GM10266 (cell line): ENCODE results near the gene PDE11A.

Experiments
- DNase-seq: peaks from one replicate; pipeline ENCODE4 v3.0.0; 2012; ENCODE audit errors: extremely low spot score
- CTCF ChIP-seq: IDR thresholded peaks from 2 replicates; pipeline ENCODE4 v1.5.1; 2012; ENCODE audit warnings: mild to moderate bottlenecking, low read depth; ENCODE audit not compliant: control insufficient read depth, insufficient read depth; ENCODE audit errors: missing control alignments

PDE11A gene

GRCh38 chr2:178008636-178009289 is 63.8 kb downstream of the PDE11A start:
- TF ChIP-seq CTCF = no peak
- no peak for DNase-seq

- no peak for TF ChIP-seq CTCF
- no peak for DNase-seq
Measured at GRCh38 chr2:178006710-178007109, 65.9 kb downstream of the PDE11A start.

GRCh38 chr2:178005756-178006155 is 66.8 kb downstream of the PDE11A start:
- DNase-seq = no peak
- no peak for TF ChIP-seq CTCF

GRCh38 chr2:178002038-178002437 is 70.5 kb downstream of the PDE11A start:
- no peak for DNase-seq
- TF ChIP-seq CTCF = no peak

GRCh38 chr2:177998996-177999395 is 73.6 kb downstream of the PDE11A start:
- DNase-seq = no peak
- no peak for TF ChIP-seq CTCF

- no peak for DNase-seq
- no peak for TF ChIP-seq CTCF
Measured at GRCh38 chr2:177998006-177998405, 74.6 kb downstream of the PDE11A start.

GRCh38 chr2:177992992-177993391 is 79.6 kb downstream of the PDE11A start:
- no peak for TF ChIP-seq CTCF
- DNase-seq = no peak
